HFFc6 (cell line): ENCODE measurements around the gene MITF. TPM values are rescaled to one million over a fixed set of nuclear protein-coding genes. Genes with fewer than 3 reads are reported as not detected.
A peak's percentile ranks its signal among the peaks of the same experiment; 100 is the strongest.

Experiments used
- DNase-seq: peaks from one replicate; pipeline ENCODE4 v3.0.0-alpha.2; 2018
- H3K27ac Mint-ChIP-seq: 2 replicates; pipeline ENCODE4 v1.8.0; 2020; ENCODE audit warnings: mild to moderate bottlenecking, mixed read lengths
- H3K27me3 Mint-ChIP-seq: 2 replicates; pipeline ENCODE4 v1.8.0; 2021; ENCODE audit warnings: mild to moderate bottlenecking, moderate library complexity, mixed read lengths; ENCODE audit not compliant: insufficient read depth
- H3K36me3 Mint-ChIP-seq: 2 replicates; pipeline ENCODE4 v1.8.0; 2021; ENCODE audit warnings: low read depth, mixed read lengths
- H3K4me1 Mint-ChIP-seq: 2 replicates; pipeline ENCODE4 v1.8.0; 2020; ENCODE audit warnings: low read depth, mixed read lengths
- H3K4me3 Mint-ChIP-seq: 2 replicates; pipeline ENCODE4 v1.8.0; 2020; ENCODE audit warnings: mild to moderate bottlenecking, moderate library complexity, mixed read lengths
- H3K9me3 Mint-ChIP-seq: 2 replicates; pipeline ENCODE4 v1.8.0; 2020; ENCODE audit warnings: mild to moderate bottlenecking, mixed read lengths
- CTCF ChIP-seq: fragments of 200-600 bp; sonication (generic); IDR thresholded peaks from 2 replicates; pipeline ENCODE4 v1.5.0; 2021; ENCODE audit warnings: antibody characterized with exemption, mild to moderate bottlenecking
- total RNA-seq, 6 experiments: library from RNA; stranded (reverse); fragmentation: NEBNext Ultra II Directional; extraction: Animal tissue kit (Norgen Biotek cat#: 25700); gene quantifications; 2 replicates in 1 of 6; 3 replicates in 5 of 6; pipeline ENCODE4 v1.2.3, GENCODE V29; 2021

The MITF gene
- total RNA-seq, 6 experiments from 2014 or later, result 23.3 to 38.2 (median 25.7) TPM

GRCh38 chr3:69861556-69861955, 122.3 kb downstream of the MITF start:
- no peak overlapping the region for H3K4me3 Mint-ChIP-seq

GRCh38 chr3:69864141-69864540, 124.9 kb downstream of the MITF start:
- Mint-ChIP-seq H3K9me3 (no peaks in the 10 kb centered on the region), H3K27ac (peak overlapping the region; percentile 71), H3K36me3 (peaks cover 13% of the 10 kb centered on the region)

More at GRCh38 chr3:69861556-69861955, 122.3 kb downstream of the MITF start:
- Mint-ChIP-seq H3K4me1 (peaks cover 48% of the 10 kb centered on the region), H3K27ac (no peak overlapping the region), H3K27me3 (peaks cover 1% of the 10 kb centered on the region; the same call in 1 of the 2 replicates), H3K9me3 (no peaks in the 10 kb centered on the region), H3K36me3 (peaks cover 8% of the 10 kb centered on the region)
- TF ChIP-seq CTCF, result no peak
- no peak for DNase-seq

GRCh38 chr3:69864766-69865165, 125.5 kb downstream of the MITF start:
- TF ChIP-seq CTCF, result no peak
- H3K27ac Mint-ChIP-seq, result peak overlapping the region; percentile 71
- H3K4me3 Mint-ChIP-seq, result peak overlapping the region; percentile 85
- H3K27me3 Mint-ChIP-seq, result peaks cover 1% of the 10 kb centered on the region; the same call in 1 of the 2 replicates
- no peaks in the 10 kb centered on the region for H3K9me3 Mint-ChIP-seq
- no peak for DNase-seq
- H3K4me1 Mint-ChIP-seq, result peaks cover 62% of the 10 kb centered on the region
- H3K36me3 Mint-ChIP-seq, result peaks cover 14% of the 10 kb centered on the region

More at GRCh38 chr3:69864141-69864540, 124.9 kb downstream of the MITF start:
- no peak for TF ChIP-seq CTCF
- Mint-ChIP-seq H3K27me3 (peaks cover 1% of the 10 kb centered on the region; the same call in 1 of the 2 replicates), H3K4me3 (0 out of 2 replicates have a peak overlapping the region, but pooled peaks have one; percentile 85), H3K4me1 (peaks cover 56% of the 10 kb centered on the region)
- DNase-seq, result no peak

- no peak for DNase-seq
- H3K4me1 Mint-ChIP-seq, result peaks cover 72% of the 10 kb centered on the region
Measured at GRCh38 chr3:69865925-69866679, 126.8 kb downstream of the MITF start.

More at GRCh38 chr3:69865925-69866679, 126.8 kb downstream of the MITF start:
- no peaks in the 10 kb centered on the region for H3K9me3 Mint-ChIP-seq
- peaks cover 1% of the 10 kb centered on the region; the same call in 1 of the 2 replicates for H3K27me3 Mint-ChIP-seq
- H3K4me3 Mint-ChIP-seq, result peak overlapping the region; percentile 85
- peaks cover 14% of the 10 kb centered on the region for H3K36me3 Mint-ChIP-seq
- peak overlapping the region; percentile 71 for H3K27ac Mint-ChIP-seq
- no peak for TF ChIP-seq CTCF
